Measurements from ENCODE around the gene GUCD1. TPM values are rescaled to one million over a fixed set of nuclear protein-coding genes. Genes with fewer than 3 reads are reported as not detected.

GUCD1 gene
- total and polyA plus RNA-seq, 2 of the 8 experiments (the other 6 are each of a cell fraction or from before 2014, with no cell fraction given) = 85.2 to 128 TPM

DNA sequence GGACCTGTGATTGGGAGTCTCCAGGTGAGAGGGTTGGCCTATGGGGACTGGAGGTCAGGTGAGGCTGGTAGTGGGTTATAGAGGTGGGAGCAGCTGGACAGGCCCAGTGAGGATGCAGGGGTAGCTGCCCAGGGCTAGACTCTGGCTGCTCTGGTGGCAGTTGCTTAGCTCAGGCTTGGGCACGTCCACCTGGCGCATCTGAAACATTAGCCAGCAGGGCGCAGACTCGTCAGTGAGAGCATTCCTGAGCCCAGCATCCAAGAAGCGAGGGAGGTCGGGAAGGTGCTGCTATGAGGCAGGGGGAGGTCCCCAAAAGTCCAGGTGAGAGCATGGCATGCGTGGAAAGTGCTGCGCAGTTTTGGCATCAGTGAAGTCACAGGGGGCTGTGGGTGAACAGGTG lies 44.6 kb upstream of the GUCD1 start:
- TF ChIP-seq RAD21 (IDR thresholded peaks at IDR 0.05 in 1 of 2, conservative IDR thresholded peaks at IDR 0.05 in 1 of 2; ENCODE audit: low read depth in 2 of 2, low read length in 2 of 2) (0 out of 4 replicates have a peak, but pooled peaks of 1 of the 2 experiments have one; percentile 9), POLR2AphosphoS5 (IDR thresholded peaks at IDR 0.05; ENCODE audit: low read depth, low read length) (no peak)
- TF ChIP-seq, protein P1, sequence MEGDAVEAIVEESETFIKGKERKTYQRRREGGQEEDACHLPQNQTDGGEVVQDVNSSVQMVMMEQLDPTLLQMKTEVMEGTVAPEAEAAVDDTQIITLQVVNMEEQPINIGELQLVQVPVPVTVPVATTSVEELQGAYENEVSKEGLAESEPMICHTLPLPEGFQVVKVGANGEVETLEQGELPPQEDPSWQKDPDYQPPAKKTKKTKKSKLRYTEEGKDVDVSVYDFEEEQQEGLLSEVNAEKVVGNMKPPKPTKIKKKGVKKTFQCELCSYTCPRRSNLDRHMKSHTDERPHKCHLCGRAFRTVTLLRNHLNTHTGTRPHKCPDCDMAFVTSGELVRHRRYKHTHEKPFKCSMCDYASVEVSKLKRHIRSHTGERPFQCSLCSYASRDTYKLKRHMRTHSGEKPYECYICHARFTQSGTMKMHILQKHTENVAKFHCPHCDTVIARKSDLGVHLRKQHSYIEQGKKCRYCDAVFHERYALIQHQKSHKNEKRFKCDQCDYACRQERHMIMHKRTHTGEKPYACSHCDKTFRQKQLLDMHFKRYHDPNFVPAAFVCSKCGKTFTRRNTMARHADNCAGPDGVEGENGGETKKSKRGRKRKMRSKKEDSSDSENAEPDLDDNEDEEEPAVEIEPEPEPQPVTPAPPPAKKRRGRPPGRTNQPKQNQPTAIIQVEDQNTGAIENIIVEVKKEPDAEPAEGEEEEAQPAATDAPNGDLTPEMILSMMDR (IDR thresholded peaks at IDR 0.05; ENCODE audit: control extremely low read depth in 1 of 3, insufficient read depth in 1 of 3, low read depth in 1 of 3, low read length in 3 of 3) = peak; percentile 5 to 6 (median 6); a peak in 2 of 4 replicates
- 66% methylated on average over 8 of the region's 8 CpGs; no CpG with 5 or more reads in 1 of the 2 experiments for WGBS, 2 experiments (ENCODE audit: extremely low coverage in 1 of 2, insufficient coverage in 1 of 2, insufficient read length in 1 of 2, insufficient replicate concordance in 2 of 2, low coverage in 1 of 2, low lambda C conversion rate in 2 of 2, missing lambda C conversion rate in 1 of 2)
- peak overlapping the region; percentile 60 for H3K18ac ChIP-seq (ENCODE audit: extremely low read depth, low read length)
- peak overlapping the region; percentile 69; the same call in 1 of the 2 replicates for H4K8ac ChIP-seq (ENCODE audit: extremely low read depth, insufficient read depth, low read length)
- DNase-seq (ENCODE audit: low read depth in 1 of 2, low spot score in 2 of 2) (peak in 1 of 2 experiments; percentile 54), FAIRE-seq (no peak)
- H3K14ac ChIP-seq (ENCODE audit: insufficient read length) = no peak overlapping the region
- no peaks in the 10 kb centered on the region for H4K20me1 ChIP-seq (replicated peaks in 1 of 2; ENCODE audit: control insufficient read depth in 1 of 2, insufficient read depth in 2 of 2, low read length in 2 of 2)
- H3K4ac ChIP-seq (replicated peaks; ENCODE audit: insufficient read length, low read depth, low read length) = no peak overlapping the region
- no peaks in the 10 kb centered on the region for H3K79me2 ChIP-seq (ENCODE audit: control insufficient read depth in 1 of 2, insufficient read depth in 2 of 2, low read length in 2 of 2)
- H3K9me3 ChIP-seq (ENCODE audit: insufficient read depth in 2 of 2, low read depth in 1 of 2, low read length in 1 of 2) = no peaks in the 10 kb centered on the region
- no peak overlapping the region for H4K5ac ChIP-seq (ENCODE audit: insufficient read length, low read depth, low read length)
- H2AFZ ChIP-seq (ENCODE audit: low read length) = 0 out of 2 replicates have a peak overlapping the region, but pooled peaks have one; percentile 1
- no peak overlapping the region for H2BK120ac ChIP-seq (replicated peaks; ENCODE audit: low read depth, low read length)
- CTCF ChIA-PET (ENCODE audit: partially characterized antibody) = interaction anchor here (1.1 to 1.2 kb wide), 2 partner anchors 11 to 173 kb away, joined by 4 read pairs; no protein-coding TSS in a partner anchor
- no peak overlapping the region for H3K23ac ChIP-seq (ENCODE audit: insufficient read length)
- no peak overlapping the region for H2AK5ac ChIP-seq (ENCODE audit: low read depth, low read length)
- no peak overlapping the region for H3K9ac ChIP-seq (replicated peaks in 1 of 4; ENCODE audit: extremely low read depth in 1 of 4, low read depth in 3 of 4, low read length in 3 of 4)
- POLR2A ChIA-PET (ENCODE audit: partially characterized antibody) = interaction anchor here (0.6 to 1.2 kb wide), 3 partner anchors 15 to 179 kb away, joined by 3 to 5 read pairs (median 3); no protein-coding TSS in a partner anchor
- no peaks in the 10 kb centered on the region for H3K27me3 ChIP-seq (replicated peaks in 1 of 4; ENCODE audit: control insufficient read depth in 3 of 4, extremely low read depth in 1 of 4, insufficient read depth in 3 of 4, low read length in 3 of 4)
- peak overlapping the region; percentile 25 for H3K56ac ChIP-seq (replicated peaks; ENCODE audit: insufficient read length, low read depth, low read length)
- H3K4me2 ChIP-seq (ENCODE audit: insufficient read depth in 1 of 2, low read depth in 2 of 2, low read length in 2 of 2) = no peak overlapping the region
- peak overlapping the region; percentile 80; the same call in 1 of the 2 replicates for H2BK20ac ChIP-seq (ENCODE audit: low read length)
- H2BK12ac ChIP-seq (ENCODE audit: low read depth, low read length) = peak overlapping the region; percentile 95; the same call in 1 of the 2 replicates
- H4K91ac ChIP-seq (replicated peaks; ENCODE audit: insufficient read length, low read length) = no peak overlapping the region
- H3K4me3 ChIP-seq (ENCODE audit: extremely low read depth in 1 of 4, insufficient read depth in 2 of 4, low read depth in 3 of 4, low read length in 4 of 4) = no peak overlapping the region
- no peak overlapping the region for H3K27ac ChIP-seq (ENCODE audit: low read depth, low read length)
- H2BK15ac ChIP-seq (ENCODE audit: low read length) = peak overlapping the region; percentile 95
- peaks cover 7 to 24% (median 13%) of the 10 kb centered on the region in 4 experiments for H3K4me1 ChIP-seq (replicated peaks in 1 of 4; ENCODE audit: control insufficient read depth in 3 of 4, insufficient read depth in 4 of 4, low read length in 3 of 4)
- no peaks in the 10 kb centered on the region for H3K79me1 ChIP-seq (ENCODE audit: low read depth, low read length)
- H3K36me3 ChIP-seq (ENCODE audit: control insufficient read depth in 2 of 4, insufficient read depth in 4 of 4, low read length in 3 of 4) = no peaks in the 10 kb centered on the region
- H3K23me2 ChIP-seq (ENCODE audit: low read depth, low read length) = no peaks in the 10 kb centered on the region; the same call in 1 of the 2 replicates
- peak overlapping the region; percentile 87; the same call in 1 of the 2 replicates for H2BK5ac ChIP-seq (ENCODE audit: low read depth, low read length)
